ENCODE data around the gene SLC6A1. TPM values are rescaled to one million over a fixed set of nuclear protein-coding genes. Genes with fewer than 3 reads are reported as not detected.

Gene SLC6A1
- total RNA-seq, 4 donors from 2014 or later, result 3.9 to 7.3 (median 5.4) TPM

DNA sequence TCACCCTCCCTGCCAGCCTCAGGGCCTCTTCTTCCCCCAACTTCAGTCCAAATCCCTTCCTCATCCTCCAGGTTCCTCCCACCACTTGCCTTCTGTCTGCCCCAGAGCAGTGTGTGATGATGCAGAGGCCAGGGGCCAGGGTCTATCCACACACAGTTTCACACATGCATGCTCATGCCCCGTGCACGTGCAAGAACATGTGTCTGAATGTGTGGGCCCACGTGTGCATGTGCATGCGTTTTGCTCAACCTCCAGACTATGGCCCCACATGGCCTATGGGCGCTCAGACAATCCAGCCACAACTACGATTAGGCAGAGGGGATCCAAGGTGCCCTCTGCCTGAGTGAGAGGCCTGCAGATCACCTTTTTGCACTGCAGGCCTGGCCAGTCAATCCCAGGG is 32.3 kb upstream of the SLC6A1 start:
- 78 to 82% methylated on average over 6 of the region's 6 CpGs for WGBS, 2 donors
- Histone ChIP-seq H3K4me3 (no peak overlapping the region), H3K27ac (no peak overlapping the region), H3K36me3 (no peaks in the 10 kb centered on the region), H3K27me3 (no peaks in the 10 kb centered on the region), H3K4me1 (peaks cover 0 to 33% (median 0%) of the 10 kb centered on the region in 4 donors), H3K9me3 (no peaks in the 10 kb centered on the region)
- TF ChIP-seq POLR2A (IDR thresholded peaks at IDR 0.05), result no peak
- no peak for TF ChIP-seq EP300 (IDR thresholded peaks at IDR 0.05)
- TF ChIP-seq, protein P1, sequence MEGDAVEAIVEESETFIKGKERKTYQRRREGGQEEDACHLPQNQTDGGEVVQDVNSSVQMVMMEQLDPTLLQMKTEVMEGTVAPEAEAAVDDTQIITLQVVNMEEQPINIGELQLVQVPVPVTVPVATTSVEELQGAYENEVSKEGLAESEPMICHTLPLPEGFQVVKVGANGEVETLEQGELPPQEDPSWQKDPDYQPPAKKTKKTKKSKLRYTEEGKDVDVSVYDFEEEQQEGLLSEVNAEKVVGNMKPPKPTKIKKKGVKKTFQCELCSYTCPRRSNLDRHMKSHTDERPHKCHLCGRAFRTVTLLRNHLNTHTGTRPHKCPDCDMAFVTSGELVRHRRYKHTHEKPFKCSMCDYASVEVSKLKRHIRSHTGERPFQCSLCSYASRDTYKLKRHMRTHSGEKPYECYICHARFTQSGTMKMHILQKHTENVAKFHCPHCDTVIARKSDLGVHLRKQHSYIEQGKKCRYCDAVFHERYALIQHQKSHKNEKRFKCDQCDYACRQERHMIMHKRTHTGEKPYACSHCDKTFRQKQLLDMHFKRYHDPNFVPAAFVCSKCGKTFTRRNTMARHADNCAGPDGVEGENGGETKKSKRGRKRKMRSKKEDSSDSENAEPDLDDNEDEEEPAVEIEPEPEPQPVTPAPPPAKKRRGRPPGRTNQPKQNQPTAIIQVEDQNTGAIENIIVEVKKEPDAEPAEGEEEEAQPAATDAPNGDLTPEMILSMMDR (IDR thresholded peaks at IDR 0.05), result no peak
- DNase-seq (ENCODE audit: low spot score in 2 of 2), result no peak

DNA sequence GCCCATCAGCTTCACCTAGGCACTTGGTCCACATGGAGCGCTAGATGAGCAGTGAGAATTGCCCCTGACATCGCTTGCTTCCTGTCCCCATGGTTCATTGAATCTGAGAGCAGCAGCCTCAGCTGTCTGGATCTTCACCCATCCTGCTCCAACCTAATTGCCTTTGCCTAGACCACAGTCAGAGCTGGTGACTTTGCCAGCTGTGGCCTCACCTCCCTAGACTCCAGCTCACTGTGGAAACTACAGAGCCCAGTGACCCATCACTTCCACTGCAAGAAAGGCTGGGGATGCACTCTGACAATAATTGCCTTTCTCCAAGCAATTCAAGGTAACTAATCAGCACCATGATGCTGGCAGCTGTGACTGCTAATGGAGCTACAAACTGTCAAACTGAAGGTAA is 30.6 kb upstream of the SLC6A1 start:
- H3K4me1 ChIP-seq, result peaks cover 0 to 17% (median 0%) of the 10 kb centered on the region in 4 donors
- no peak overlapping the region for H3K27ac ChIP-seq
- DNase-seq (ENCODE audit: low spot score in 2 of 2), result no peak
- TF ChIP-seq, protein P1 (IDR thresholded peaks at IDR 0.05), result no peak
- TF ChIP-seq POLR2A (IDR thresholded peaks at IDR 0.05), result no peak
- no peak for TF ChIP-seq EP300 (IDR thresholded peaks at IDR 0.05)
- H3K36me3 ChIP-seq, result no peaks in the 10 kb centered on the region
- H3K9me3 ChIP-seq, result no peaks in the 10 kb centered on the region
- H3K4me3 ChIP-seq, result no peak overlapping the region
- H3K27me3 ChIP-seq, result no peaks in the 10 kb centered on the region
- 71 to 82% methylated on average over 2 of the region's 2 CpGs for WGBS, 2 donors

DNA sequence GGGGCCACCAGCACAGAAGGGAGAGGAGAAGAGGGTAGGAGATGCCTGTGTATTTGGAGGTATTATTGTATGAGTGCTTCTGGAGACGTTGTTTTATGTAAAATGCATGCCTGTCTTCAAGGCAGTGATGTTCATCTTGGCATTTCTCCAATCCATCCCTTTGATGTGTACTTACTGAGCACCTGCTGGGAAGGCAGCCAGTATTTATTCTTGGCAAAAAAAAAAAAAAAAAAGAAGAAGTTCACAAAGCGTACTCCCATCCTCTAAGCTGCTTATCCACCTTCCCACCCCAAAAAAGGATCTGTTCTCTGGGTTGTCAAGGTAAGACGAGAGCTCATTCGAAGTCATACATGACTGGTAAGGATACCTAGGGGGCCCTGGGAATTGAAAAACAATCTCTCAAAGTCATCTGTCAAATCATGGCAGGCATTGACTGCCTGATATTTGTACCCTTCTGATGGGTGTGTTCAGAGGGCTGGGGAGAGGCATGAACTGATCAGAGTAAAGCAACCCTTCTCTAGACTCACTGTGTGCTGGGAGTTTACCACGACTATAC is 30.0 kb upstream of the SLC6A1 start:
- H3K4me1 ChIP-seq, result peaks cover 0 to 11% (median 0%) of the 10 kb centered on the region in 4 donors
- H3K4me3 ChIP-seq, result no peak overlapping the region
- no peak for DNase-seq (ENCODE audit: low spot score in 2 of 2)
- no peak overlapping the region for H3K27ac ChIP-seq
- TF ChIP-seq, protein P1 (IDR thresholded peaks at IDR 0.05), result no peak
- TF ChIP-seq EP300 (IDR thresholded peaks at IDR 0.05), result no peak
- no peak for TF ChIP-seq POLR2A (IDR thresholded peaks at IDR 0.05)
- no peaks in the 10 kb centered on the region for H3K27me3 ChIP-seq
- H3K9me3 ChIP-seq, result no peaks in the 10 kb centered on the region
- no peaks in the 10 kb centered on the region for H3K36me3 ChIP-seq
- WGBS, 2 donors, result 65 to 73% methylated on average over 5 of the region's 5 CpGs

DNA sequence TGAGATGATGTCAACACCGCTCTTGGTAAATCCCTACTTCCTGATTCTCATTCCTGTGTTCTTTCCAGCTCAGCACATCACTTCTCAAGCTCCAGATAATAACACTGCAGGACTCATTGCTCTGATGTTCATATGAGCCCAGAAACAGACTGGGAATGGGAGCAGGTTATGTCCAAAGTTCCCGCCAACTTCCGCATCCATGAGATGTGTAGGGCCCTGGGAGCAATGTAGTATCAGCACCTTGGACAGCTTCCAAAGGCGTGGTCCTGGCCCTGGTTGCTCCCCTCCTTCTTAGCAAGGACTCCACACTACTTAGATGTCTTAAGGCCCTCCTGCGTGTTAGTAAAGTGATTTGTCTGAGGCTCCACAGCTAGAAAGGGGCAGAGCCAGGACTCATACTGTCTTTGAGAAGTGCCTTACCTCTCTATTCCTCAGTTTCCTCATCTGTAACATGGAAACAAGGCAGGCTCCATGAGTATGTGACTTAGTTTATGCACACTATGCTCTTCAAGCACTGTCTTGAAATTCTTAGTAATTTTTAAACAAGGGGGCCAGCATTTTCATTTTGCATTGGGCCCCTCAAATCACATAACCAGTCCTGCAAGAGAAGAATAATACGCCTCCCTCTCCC is 27.9 kb upstream of the SLC6A1 start:
- TF ChIP-seq POLR2A (IDR thresholded peaks at IDR 0.05), result no peak
- TF ChIP-seq, protein P1 (IDR thresholded peaks at IDR 0.05), result no peak
- TF ChIP-seq EP300 (IDR thresholded peaks at IDR 0.05), result no peak
- 47 to 53% methylated on average over 6 of the region's 6 CpGs for WGBS, 2 donors
- Histone ChIP-seq H3K27me3 (no peaks in the 10 kb centered on the region), H3K36me3 (no peaks in the 10 kb centered on the region), H3K4me1 (no peaks in the 10 kb centered on the region), H3K27ac (no peak overlapping the region), H3K9me3 (no peaks in the 10 kb centered on the region), H3K4me3 (no peak overlapping the region)
- DNase-seq (ENCODE audit: low spot score in 2 of 2), result no peak

DNA sequence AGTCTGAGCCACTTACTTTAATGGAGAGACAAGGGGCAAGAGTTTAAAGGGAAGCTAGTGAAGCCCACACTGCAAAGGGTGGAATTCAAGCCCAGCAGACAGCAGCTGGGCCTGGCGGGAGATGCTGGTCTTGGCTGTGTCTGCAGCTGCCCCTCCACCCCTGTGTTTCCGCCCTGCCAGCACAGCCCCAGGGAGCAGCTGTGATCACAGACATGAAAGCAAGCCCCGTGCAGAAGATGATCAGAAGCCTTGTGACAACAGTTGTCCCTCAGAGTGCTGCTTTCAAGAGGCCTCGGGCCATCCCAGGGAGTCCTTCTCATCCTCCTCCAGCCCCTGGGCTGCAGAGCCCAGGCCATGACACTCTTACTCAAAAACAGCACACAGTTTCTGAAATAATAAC is 24.1 kb upstream of the SLC6A1 start:
- TF ChIP-seq EP300 (IDR thresholded peaks at IDR 0.05) (no peak), POLR2A (IDR thresholded peaks at IDR 0.05) (no peak)
- TF ChIP-seq, protein P1 (IDR thresholded peaks at IDR 0.05), result no peak
- Histone ChIP-seq H3K4me1 (no peaks in the 10 kb centered on the region), H3K27me3 (no peaks in the 10 kb centered on the region), H3K27ac (no peak overlapping the region), H3K4me3 (no peak overlapping the region), H3K36me3 (no peaks in the 10 kb centered on the region), H3K9me3 (no peaks in the 10 kb centered on the region)
- no peak for DNase-seq (ENCODE audit: low spot score in 2 of 2)
- 24 to 28% methylated on average over 2 to 4 of the region's 4 CpGs for WGBS, 2 donors
